ENCODE measurements around the gene FAM8A1. TPM values are rescaled to one million over a fixed set of nuclear protein-coding genes. Genes with fewer than 3 reads are reported as not detected.
A peak's percentile ranks its signal among the peaks of the same experiment; 100 is the strongest.
"Not testable (repeated sequence)": the region's sequence is repeated elsewhere in the genome, so short reads cannot be mapped to it uniquely, and the experiment has no call there.

Gene FAM8A1
- total RNA-seq, 2 experiments from 2014 or later = 6.5 to 11.8 TPM

- Histone ChIP-seq H3K4me2 (ENCODE audit: low read length) (no peak overlapping the region), H3K36me3 (ENCODE audit: insufficient read depth, low read length) (no peaks in the 10 kb centered on the region), H3K79me2 (ENCODE audit: insufficient read depth, low read depth, low read length) (no peaks in the 10 kb centered on the region), H3K9me3 (ENCODE audit: low read length) (no peaks in the 10 kb centered on the region), H3K4me1 (ENCODE audit: insufficient read depth, low read length, poor library complexity, severe bottlenecking) (peaks cover 3% of the 10 kb centered on the region), H4K20me1 (ENCODE audit: insufficient read depth, low read length) (no peaks in the 10 kb centered on the region), H3K27ac (ENCODE audit: low read depth, low read length, poor library complexity, severe bottlenecking) (no peak overlapping the region), H2AFZ (ENCODE audit: low read length) (no peak overlapping the region), H3K9me2 (ENCODE audit: insufficient read depth, low read length) (no peaks in the 10 kb centered on the region), H3K4me3 (ENCODE audit: low read depth, low read length, poor library complexity, severe bottlenecking) (no peak overlapping the region)
- no peak for DNase-seq (ENCODE audit: low spot score)
- ChIA-PET POLR2A (interaction anchor here (0.7 kb wide), 1 partner anchor 261 kb away, joined by 5 read pairs; no protein-coding TSS in a partner anchor), CTCF (ENCODE audit: unreplicated experiment) (no interaction called here)
- no TSS peak for BruUV-seq (replicated peaks)
- TF ChIP-seq EZH2phosphoT487 (IDR thresholded peaks at IDR 0.05; ENCODE audit: borderline replicate concordance, low read depth, low read length) = no peak
- TF ChIP-seq CTCF (conservative IDR thresholded peaks at IDR 0.05; ENCODE audit: low read length) = no peak
- intact Hi-C loops (cut with micrococcal nuclease; ENCODE audit: unreplicated experiment) = loop anchor here (10.0 kb wide), 1 partner anchor 924 kb away; no protein-coding TSS in a partner anchor
These were observed 19.5 kb upstream of the FAM8A1 start for GRCh38 chr6:17580518-17581048.

GRCh38 chr6:17581282-17581681, 18.8 kb upstream of the FAM8A1 start:
- intact Hi-C loops (cut with micrococcal nuclease; ENCODE audit: unreplicated experiment) = loop anchor here (10.0 kb wide), 1 partner anchor 924 kb away; no protein-coding TSS in a partner anchor
- CTCF ChIA-PET (ENCODE audit: unreplicated experiment); DNase-seq (ENCODE audit: low spot score); H3K36me3 ChIP-seq (ENCODE audit: insufficient read depth, low read length); H2AFZ ChIP-seq (ENCODE audit: low read length); H3K4me3 ChIP-seq (ENCODE audit: low read depth, low read length, poor library complexity, severe bottlenecking); H3K27ac ChIP-seq (ENCODE audit: low read depth, low read length, poor library complexity, severe bottlenecking); H4K20me1 ChIP-seq (ENCODE audit: insufficient read depth, low read length); H3K4me2 ChIP-seq (ENCODE audit: low read length); H3K9me3 ChIP-seq (ENCODE audit: low read length); BruUV-seq (replicated peaks); H3K79me2 ChIP-seq (ENCODE audit: insufficient read depth, low read depth, low read length); H3K4me1 ChIP-seq (ENCODE audit: insufficient read depth, low read length, poor library complexity, severe bottlenecking); H3K9me2 ChIP-seq (ENCODE audit: insufficient read depth, low read length): not testable (repeated sequence)
- POLR2A ChIA-PET = interaction anchor here (0.7 to 1.0 kb wide), 3 partner anchors 11 to 260 kb away, joined by 3 to 5 read pairs (median 4); partner anchors contain the start of gene FAM8A1

- no peak overlapping the region for H3K4me2 ChIP-seq (ENCODE audit: low read length)
These were observed 16.3 kb upstream of the FAM8A1 start for GRCh38 chr6:17583811-17584210.

More at GRCh38 chr6:17583811-17584210, 16.3 kb upstream of the FAM8A1 start:
- BruUV-seq (replicated peaks) = no TSS peak
- CTCF ChIA-PET (ENCODE audit: unreplicated experiment) = no interaction called here
- POLR2A ChIA-PET = no interaction called here
- no peak for DNase-seq (ENCODE audit: low spot score)
- Histone ChIP-seq H3K27ac (ENCODE audit: low read depth, low read length, poor library complexity, severe bottlenecking) (no peak overlapping the region), H4K20me1 (ENCODE audit: insufficient read depth, low read length) (no peaks in the 10 kb centered on the region), H3K9me3 (ENCODE audit: low read length) (no peaks in the 10 kb centered on the region), H3K79me2 (ENCODE audit: insufficient read depth, low read depth, low read length) (no peaks in the 10 kb centered on the region), H3K9me2 (ENCODE audit: insufficient read depth, low read length) (no peaks in the 10 kb centered on the region), H3K4me3 (ENCODE audit: low read depth, low read length, poor library complexity, severe bottlenecking) (no peak overlapping the region), H3K36me3 (ENCODE audit: insufficient read depth, low read length) (no peaks in the 10 kb centered on the region), H3K4me1 (ENCODE audit: insufficient read depth, low read length, poor library complexity, severe bottlenecking) (peaks cover 3% of the 10 kb centered on the region), H2AFZ (ENCODE audit: low read length) (peak overlapping the region; percentile 32; the same call in 1 of the 2 replicates)
- no peak for TF ChIP-seq CTCF (conservative IDR thresholded peaks at IDR 0.05; ENCODE audit: low read length)
- TF ChIP-seq EZH2phosphoT487 (IDR thresholded peaks at IDR 0.05; ENCODE audit: borderline replicate concordance, low read depth, low read length) = no peak
- intact Hi-C loops (cut with micrococcal nuclease; ENCODE audit: unreplicated experiment) = loop anchor here (1.0 to 10.0 kb wide), 3 partner anchors 220 to 921 kb away; no protein-coding TSS in a partner anchor

Measured in OCI-LY7 (cell line).